PFSK-1 (cell line): ENCODE data around the gene IMPA2.

Experiments used
- FOXP2 ChIP-seq: optimal IDR thresholded peaks from 2 replicates; pipeline ENCODE3; 2011; ENCODE audit warnings: borderline replicate concordance, control low read depth, inconsistent platforms; ENCODE audit not compliant: insufficient read depth; ENCODE audit errors: extremely low read length, extremely low read depth
- POLR2AphosphoS5 ChIP-seq: IDR thresholded peaks from 2 replicates; pipeline ENCODE4 v1.6.1; 2012; ENCODE audit warnings: low read depth, mild to moderate bottlenecking, control low read depth, low read length, moderate library complexity
- REST ChIP-seq, 2 experiments: IDR thresholded peaks; 2 replicates each; pipeline versions ENCODE4 v1.6.1 to v1.8.0; 2011 to 2012; ENCODE audit warnings: low read depth in 2 of 2, low read length in 2 of 2, control low read depth in 1 of 2, inconsistent platforms in 1 of 2, mild to moderate bottlenecking in 1 of 2, moderate library complexity in 1 of 2; ENCODE audit not compliant: insufficient read depth in 1 of 2
- SIN3A ChIP-seq: IDR thresholded peaks from 2 replicates; pipeline ENCODE4 v1.6.1; 2012; ENCODE audit warnings: mild to moderate bottlenecking, low read length, moderate library complexity, borderline replicate concordance; ENCODE audit not compliant: insufficient read depth
- TAF1 ChIP-seq: IDR thresholded peaks from 2 replicates; pipeline ENCODE4 v1.6.1; 2012; ENCODE audit warnings: low read length, control low read depth, borderline replicate concordance; ENCODE audit not compliant: insufficient read depth

The IMPA2 gene

GRCh38 chr18:12008181-12008767, 27.0 kb downstream of the IMPA2 start:
- TF ChIP-seq TAF1 (no peak), POLR2AphosphoS5 (no peak), SIN3A (no peak), REST (IDR thresholded peaks at IDR 0.05; ENCODE audit: insufficient read depth in 1 of 2, low read depth in 2 of 2, low read length in 2 of 2) (no peak), FOXP2 (no peak)

GRCh38 chr18:12008842-12009580, 27.7 kb downstream of the IMPA2 start:
- no peak for TF ChIP-seq REST (IDR thresholded peaks at IDR 0.05; ENCODE audit: insufficient read depth in 1 of 2, low read depth in 2 of 2, low read length in 2 of 2)

- no peak for TF ChIP-seq TAF1
- no peak for TF ChIP-seq FOXP2
- no peak for TF ChIP-seq SIN3A
- TF ChIP-seq REST (IDR thresholded peaks at IDR 0.05; ENCODE audit: insufficient read depth in 1 of 2, low read depth in 2 of 2, low read length in 2 of 2), result no peak
- no peak for TF ChIP-seq POLR2AphosphoS5
Measured at GRCh38 chr18:12009581-12010140, 28.4 kb downstream of the IMPA2 start.

GRCh38 chr18:12010187-12010802, 29.0 kb downstream of the IMPA2 start:
- TF ChIP-seq SIN3A (no peak), REST (IDR thresholded peaks at IDR 0.05; ENCODE audit: insufficient read depth in 1 of 2, low read depth in 2 of 2, low read length in 2 of 2) (no peak), TAF1 (no peak), FOXP2 (no peak), POLR2AphosphoS5 (no peak)
